ENCODE results near the gene GTF2IRD1. TPM values are rescaled to one million over a fixed set of nuclear protein-coding genes. Genes with fewer than 3 reads are reported as not detected.
A peak's percentile ranks its signal among the peaks of the same experiment; 100 is the strongest.

Gene GTF2IRD1
- total and polyA plus RNA-seq, 9 of the 15 experiments (the other 6 are each of a cell fraction or from before 2014, with no cell fraction given) = 9.1 to 30.2 (median 14.0) TPM

DNA sequence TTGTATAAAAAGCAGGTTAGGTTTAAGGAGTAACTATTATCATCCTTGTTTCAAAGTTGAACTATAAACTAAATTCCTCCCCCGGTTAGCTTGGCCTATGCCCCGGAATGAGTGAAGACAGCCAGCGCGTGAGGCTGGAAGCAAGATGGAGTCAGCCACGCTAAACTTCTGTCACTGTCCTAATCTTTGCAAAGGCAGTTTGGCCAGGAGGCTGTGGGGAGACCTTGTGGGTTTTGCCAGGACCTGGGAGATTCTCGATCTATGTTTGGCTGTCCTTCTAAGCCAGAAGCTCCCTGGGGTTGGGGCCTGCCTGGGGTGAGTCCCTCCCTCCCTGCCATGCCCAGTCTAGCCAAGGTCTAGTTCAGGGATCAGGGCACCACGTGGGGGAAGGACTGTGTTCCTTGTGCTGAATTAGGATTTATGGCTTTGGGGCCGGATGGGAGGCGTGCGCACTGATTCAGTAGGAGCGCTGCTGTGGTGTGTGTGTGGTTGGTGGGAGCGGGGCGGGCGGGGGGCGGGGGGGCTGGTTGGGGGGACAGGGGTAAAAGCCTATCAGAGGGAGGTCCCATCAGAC is 871 bp upstream of the GTF2IRD1 start (continued):
- TF ChIP-seq ZNF12 (CRISPR knock-in tag; IDR thresholded peaks at IDR 0.05) (no peak), SMAD3 (CRISPR knock-in tag; conservative IDR thresholded peaks at IDR 0.05) (peak; percentile 70; the same call in 1 of the 2 replicates), SMAD1 (IDR thresholded peaks at IDR 0.05; ENCODE audit: low read depth, low read length, partially characterized antibody) (no peak), PTTG1 (tag; IDR thresholded peaks at IDR 0.05; ENCODE audit: low read depth) (peak; percentile 86), FOS (IDR thresholded peaks at IDR 0.05; ENCODE audit: extremely low read depth, insufficient read length) (no peak), HDAC2 (IDR thresholded peaks at IDR 0.05) (no peak), ZFP30 (CRISPR knock-in tag; IDR thresholded peaks at IDR 0.05; ENCODE audit: borderline replicate concordance) (no peak), FOSL1 (tag; conservative IDR thresholded peaks at IDR 0.05) (no peak), GTF2A2 (tag; IDR thresholded peaks at IDR 0.05) (0 out of 2 replicates have a peak, but pooled peaks have one; percentile 54), FOXK1 (CRISPR knock-in tag; IDR thresholded peaks at IDR 0.05; ENCODE audit: borderline replicate concordance) (0 out of 2 replicates have a peak, but pooled peaks have one; percentile 25), NR2C2 (CRISPR knock-in tag; IDR thresholded peaks at IDR 0.05) (no peak), NR2C2 (tag; IDR thresholded peaks at IDR 0.05) (peak; percentile 53; the same call in 1 of the 2 replicates), CREBBP (IDR thresholded peaks at IDR 0.05; ENCODE audit: low read depth, low read length) (no peak), SMARCA5 (IDR thresholded peaks at IDR 0.05) (0 out of 2 replicates have a peak, but pooled peaks have one; percentile 18), ZNF41 (CRISPR knock-in tag; conservative IDR thresholded peaks at IDR 0.05) (peak; percentile 82), POLR2A (conservative IDR thresholded peaks at IDR 0.05) (no peak)
- TF ChIP-seq, protein P1, sequence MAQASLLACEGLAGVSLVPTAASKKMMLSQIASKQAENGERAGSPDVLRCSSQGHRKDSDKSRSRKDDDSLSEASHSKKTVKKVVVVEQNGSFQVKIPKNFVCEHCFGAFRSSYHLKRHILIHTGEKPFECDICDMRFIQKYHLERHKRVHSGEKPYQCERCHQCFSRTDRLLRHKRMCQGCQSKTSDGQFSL (CRISPR knock-in tag; IDR thresholded peaks at IDR 0.05) = no peak
- TF ChIP-seq, protein P1 (tag; IDR thresholded peaks at IDR 0.05) = peak in 1 of 2 experiments; percentile 81; a peak in 2 of 4 replicates
- TF ChIP-seq, protein P2, sequence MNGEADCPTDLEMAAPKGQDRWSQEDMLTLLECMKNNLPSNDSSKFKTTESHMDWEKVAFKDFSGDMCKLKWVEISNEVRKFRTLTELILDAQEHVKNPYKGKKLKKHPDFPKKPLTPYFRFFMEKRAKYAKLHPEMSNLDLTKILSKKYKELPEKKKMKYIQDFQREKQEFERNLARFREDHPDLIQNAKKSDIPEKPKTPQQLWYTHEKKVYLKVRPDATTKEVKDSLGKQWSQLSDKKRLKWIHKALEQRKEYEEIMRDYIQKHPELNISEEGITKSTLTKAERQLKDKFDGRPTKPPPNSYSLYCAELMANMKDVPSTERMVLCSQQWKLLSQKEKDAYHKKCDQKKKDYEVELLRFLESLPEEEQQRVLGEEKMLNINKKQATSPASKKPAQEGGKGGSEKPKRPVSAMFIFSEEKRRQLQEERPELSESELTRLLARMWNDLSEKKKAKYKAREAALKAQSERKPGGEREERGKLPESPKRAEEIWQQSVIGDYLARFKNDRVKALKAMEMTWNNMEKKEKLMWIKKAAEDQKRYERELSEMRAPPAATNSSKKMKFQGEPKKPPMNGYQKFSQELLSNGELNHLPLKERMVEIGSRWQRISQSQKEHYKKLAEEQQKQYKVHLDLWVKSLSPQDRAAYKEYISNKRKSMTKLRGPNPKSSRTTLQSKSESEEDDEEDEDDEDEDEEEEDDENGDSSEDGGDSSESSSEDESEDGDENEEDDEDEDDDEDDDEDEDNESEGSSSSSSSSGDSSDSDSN (IDR thresholded peaks at IDR 0.05; ENCODE audit: borderline replicate concordance in 1 of 2, low read depth in 2 of 2, low read length in 2 of 2) = no peak
- TF ChIP-seq, protein P3, sequence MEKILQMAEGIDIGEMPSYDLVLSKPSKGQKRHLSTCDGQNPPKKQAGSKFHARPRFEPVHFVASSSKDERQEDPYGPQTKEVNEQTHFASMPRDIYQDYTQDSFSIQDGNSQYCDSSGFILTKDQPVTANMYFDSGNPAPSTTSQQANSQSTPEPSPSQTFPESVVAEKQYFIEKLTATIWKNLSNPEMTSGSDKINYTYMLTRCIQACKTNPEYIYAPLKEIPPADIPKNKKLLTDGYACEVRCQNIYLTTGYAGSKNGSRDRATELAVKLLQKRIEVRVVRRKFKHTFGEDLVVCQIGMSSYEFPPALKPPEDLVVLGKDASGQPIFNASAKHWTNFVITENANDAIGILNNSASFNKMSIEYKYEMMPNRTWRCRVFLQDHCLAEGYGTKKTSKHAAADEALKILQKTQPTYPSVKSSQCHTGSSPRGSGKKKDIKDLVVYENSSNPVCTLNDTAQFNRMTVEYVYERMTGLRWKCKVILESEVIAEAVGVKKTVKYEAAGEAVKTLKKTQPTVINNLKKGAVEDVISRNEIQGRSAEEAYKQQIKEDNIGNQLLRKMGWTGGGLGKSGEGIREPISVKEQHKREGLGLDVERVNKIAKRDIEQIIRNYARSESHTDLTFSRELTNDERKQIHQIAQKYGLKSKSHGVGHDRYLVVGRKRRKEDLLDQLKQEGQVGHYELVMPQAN (IDR thresholded peaks at IDR 0.05; ENCODE audit: borderline replicate concordance) = no peak
- TF ChIP-seq, protein P4, sequence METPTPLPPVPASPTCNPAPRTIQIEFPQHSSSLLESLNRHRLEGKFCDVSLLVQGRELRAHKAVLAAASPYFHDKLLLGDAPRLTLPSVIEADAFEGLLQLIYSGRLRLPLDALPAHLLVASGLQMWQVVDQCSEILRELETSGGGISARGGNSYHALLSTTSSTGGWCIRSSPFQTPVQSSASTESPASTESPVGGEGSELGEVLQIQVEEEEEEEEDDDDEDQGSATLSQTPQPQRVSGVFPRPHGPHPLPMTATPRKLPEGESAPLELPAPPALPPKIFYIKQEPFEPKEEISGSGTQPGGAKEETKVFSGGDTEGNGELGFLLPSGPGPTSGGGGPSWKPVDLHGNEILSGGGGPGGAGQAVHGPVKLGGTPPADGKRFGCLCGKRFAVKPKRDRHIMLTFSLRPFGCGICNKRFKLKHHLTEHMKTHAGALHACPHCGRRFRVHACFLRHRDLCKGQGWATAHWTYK (CRISPR knock-in tag; IDR thresholded peaks at IDR 0.05) = peak; percentile 16; the same call in 1 of the 2 replicates
- TF ChIP-seq, protein P5, sequence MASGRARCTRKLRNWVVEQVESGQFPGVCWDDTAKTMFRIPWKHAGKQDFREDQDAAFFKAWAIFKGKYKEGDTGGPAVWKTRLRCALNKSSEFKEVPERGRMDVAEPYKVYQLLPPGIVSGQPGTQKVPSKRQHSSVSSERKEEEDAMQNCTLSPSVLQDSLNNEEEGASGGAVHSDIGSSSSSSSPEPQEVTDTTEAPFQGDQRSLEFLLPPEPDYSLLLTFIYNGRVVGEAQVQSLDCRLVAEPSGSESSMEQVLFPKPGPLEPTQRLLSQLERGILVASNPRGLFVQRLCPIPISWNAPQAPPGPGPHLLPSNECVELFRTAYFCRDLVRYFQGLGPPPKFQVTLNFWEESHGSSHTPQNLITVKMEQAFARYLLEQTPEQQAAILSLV (tag; IDR thresholded peaks at IDR 0.05) = no peak
